NOMO-1 treated with DMSO at 0.1 percent for 48 hours (cell line): ENCODE data around the gene TMED1.
"Not testable (repeated sequence)": the region's sequence is repeated elsewhere in the genome, so short reads cannot be mapped to it uniquely, and the experiment has no call there.

ENCODE experiments used
- DNase-seq: peaks from one replicate; lab custom pipeline; 2025; ENCODE audit not compliant: unreplicated experiment; lab: John Stamatoyannopoulos, UW

TMED1 gene

DNA sequence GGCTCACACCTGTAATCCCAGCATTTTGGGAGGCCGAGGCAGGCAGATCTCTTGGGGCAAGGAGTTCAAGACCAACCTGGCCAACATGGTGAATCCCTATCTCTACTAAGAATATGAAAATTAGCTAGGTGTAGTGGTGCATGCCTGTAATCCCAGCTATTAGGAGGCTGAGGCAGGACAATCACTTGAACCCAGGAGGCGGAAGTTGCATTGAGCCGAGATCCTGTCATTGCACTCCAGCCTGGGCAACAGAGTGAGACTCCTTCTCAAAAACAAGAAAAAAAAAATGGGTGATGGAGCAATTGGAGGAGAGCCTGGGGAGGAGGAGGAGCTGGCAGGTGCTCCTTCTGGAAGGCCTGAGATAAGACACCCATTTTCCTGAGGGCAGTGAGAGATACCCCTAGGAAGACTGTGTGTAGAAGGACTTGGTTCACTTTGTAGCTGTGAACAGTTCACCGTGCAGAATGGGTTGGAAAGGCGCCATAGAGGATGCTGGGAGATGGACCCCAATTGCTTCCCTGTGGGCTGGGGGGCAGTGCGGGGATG is 26.6 kb upstream of the TMED1 start:
- no peak for DNase-seq

DNA sequence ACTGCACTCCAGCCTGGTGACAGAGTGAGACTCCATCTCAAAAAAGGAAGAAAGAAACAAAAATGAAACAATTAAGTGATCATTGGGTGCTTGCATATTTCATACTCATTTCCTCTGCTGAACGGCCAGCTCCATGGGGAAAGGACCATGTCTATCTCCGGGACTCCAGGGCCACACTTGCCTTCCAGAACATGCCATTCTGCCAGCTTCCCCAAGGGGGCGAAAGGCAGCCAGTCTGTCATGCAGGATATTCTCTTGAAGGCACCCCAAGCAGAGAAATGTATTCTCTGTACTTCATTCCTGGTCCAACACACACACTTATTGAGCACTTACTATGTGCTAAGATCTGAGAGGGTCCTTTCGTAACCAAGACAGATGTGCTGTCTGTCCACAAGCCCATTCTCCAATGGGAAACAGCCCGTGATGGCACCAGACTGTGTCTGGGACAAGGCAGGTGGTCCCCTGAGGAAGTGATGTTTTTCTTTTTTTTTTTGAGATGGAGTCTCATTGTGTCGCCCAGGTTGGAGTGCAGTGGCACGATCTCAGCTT is 25.2 kb upstream of the TMED1 start:
- DNase-seq, result peak; percentile 45

DNA sequence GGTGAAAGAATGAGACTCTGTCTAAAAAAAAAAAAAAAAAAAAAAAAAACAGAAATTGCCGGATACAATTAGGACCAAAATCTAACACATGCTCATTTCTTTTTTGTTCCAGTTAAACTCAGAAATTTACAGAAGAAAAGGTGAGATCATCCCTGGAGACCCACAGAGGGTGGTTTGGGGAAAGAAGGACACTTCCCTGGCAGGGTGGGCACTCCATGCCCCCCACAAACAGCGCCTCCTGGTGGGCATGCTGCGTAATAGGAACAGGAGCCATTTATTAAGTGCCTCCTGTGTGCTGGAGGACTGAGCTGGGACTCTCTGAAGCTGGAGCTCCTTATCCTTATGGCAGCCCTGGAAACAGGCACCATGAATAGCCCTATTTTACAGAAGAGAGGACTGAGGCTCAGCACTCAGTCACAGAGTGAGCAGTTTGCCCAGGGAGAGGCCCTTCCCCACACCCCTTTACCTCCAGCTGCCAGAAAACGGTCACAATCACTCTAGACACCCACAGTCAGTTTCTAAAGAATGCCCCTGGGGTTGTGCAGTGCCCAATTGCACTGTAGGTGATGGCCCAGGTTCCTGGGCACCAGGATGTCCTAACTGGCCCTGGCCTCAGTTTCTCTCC is 22.3 kb upstream of the TMED1 start:
- no peak for DNase-seq

DNA sequence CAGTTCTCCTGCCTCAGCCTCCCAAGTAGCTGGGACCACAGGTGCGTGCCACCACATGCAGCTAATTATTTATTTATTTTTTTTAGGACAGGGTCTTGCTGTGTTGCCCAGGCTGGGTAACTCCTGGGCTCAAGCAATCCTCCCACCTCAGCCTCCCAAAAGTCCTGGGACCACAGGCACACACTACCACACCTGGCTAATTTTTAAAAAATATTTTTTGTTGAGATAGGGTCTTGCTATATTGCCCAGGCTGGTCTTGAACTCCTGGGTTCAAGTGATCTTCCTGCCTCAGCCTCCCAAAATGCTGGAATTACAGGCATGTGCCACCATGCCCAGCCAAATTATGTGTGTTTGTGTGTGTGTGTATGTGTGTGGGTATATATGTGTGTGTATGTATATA is 20.9 kb upstream of the TMED1 start:
- DNase-seq, result not testable (repeated sequence)

DNA sequence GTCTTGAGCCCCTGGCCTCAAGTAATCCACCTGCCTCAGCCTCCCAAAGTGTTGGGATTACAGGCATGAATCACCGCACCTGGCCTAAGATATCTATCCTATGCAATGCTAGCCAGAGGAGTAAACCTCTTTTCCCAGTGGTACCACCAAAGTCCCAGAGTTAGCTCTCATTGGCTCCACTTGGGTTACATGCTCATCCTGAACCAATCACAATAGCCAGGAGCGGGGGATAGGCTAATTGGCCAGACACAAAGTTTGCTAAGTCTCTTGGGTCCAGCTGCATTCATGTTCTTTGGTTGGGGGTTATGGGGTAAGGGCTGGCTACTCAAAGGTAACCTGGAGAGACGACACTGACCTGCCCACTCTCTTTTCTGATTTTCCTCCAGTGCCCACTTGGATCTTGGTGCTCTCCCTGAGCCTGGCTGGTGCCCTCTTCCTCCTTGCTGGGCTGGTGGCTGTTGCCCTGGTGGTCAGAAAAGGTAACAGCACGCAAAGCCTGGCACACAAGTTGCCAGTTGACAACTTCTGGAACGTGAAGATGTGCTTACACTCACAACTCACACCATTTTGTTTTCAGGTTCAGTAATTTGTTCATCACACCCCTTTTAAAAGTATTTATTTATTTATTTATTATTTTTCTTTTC is 20.0 kb upstream of the TMED1 start:
- no peak for DNase-seq

DNA sequence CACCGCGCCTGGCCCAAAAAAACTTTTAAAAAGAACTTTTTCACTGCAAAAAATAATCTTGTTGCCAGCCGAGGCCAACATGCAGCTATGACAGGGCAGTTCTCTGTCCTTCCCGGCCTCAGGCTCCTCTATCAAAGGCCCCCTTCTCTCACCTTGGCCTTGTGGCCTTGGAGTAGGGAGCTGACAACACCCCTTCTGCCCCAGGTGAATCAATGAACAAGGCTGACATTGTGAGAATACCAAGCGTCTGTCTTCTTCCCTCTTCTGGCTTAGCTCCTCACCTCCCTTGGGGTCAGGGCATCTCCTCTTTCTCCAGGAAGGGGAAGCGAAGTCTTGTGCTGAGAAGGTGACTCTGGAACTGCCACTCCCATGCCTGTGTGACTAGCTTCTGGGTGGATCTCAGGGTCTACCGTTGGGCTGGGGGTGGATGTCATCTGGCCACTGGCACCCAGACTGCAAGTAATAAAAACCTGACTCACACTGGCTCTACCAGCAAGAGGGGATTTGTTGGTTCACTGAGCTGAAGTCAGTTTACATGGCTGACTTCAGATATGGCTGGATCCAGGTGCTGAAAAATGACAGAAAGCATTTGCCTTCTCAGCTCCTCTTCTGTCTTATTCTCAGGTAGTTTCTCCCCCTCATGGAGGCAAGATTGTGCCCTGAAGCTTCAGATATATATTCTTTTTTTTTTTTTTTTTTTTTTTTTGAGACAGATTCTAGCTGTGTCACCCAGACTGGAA is 18.5 kb upstream of the TMED1 start:
- no peak for DNase-seq

DNA sequence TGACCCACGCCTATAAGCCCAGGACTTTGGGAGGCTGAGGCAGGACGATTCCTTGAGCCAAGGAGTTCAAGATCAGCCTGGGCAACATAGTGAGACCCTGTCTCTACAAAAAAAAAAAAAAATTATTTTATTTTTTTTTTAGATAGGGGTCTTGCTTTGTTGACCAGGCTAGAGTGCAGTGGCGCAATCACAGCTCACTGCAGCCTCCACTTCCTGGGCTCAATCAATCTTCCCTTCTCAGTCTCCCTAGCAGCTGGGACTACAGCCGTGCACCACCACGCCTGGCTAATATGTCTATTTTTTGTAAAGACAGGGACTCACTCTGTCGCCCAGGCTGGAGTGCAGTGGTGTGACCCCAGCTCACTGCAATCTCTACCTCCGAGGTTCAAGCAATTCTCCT is 16.9 kb upstream of the TMED1 start:
- no peak for DNase-seq

DNA sequence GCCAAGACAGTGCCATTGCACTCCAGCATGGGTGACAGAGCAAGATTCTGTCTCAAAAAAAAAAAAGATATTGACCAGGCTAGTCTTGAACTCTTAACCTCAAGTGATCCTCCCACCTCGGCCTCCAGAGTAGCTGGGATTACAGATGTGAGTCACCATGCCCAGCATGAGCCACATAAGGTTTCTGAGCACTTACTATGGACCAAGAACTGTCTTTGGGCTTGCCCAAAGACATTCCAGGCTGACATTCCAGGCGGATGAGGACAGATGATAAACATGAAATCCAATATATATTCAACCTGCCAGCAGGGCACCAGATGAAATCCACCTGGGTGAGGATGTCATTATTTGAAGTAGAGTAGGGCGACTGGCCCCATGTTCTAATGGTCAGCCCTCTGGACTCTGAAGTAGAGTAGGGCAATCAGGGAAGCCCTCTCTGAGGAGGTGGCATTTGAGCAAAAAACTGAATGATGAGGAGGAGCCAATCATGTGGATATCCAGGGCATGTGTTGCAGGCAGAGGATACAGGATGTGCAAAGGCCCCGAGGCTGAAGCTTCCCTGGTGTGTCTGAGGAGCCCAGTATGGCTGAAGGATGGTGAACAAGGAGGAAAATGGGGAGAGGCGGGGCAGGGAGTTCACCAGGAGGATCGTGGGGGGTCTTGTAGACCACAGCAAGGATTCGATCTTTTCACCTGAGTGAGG is 16.2 kb upstream of the TMED1 start:
- no peak for DNase-seq

DNA sequence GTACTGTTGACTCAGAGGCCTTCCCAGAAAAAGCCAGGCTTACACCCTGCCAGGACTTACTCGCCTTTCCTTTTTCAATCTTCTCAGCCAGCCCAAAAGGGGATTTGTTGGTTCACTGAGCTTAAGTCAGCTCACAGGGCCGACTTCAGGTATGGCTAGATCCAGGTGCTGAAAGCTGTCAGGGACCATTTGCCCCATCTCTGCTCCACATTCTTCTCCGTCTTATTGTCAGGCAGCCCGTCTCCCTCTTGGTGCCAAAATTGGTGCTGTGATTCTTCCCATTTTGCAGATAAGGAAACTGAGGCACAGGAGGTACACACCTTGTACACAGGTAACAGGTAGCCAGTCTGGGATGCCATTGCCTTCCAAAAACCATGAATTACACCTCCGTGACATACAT is 14.6 kb upstream of the TMED1 start:
- DNase-seq, result no peak

DNA sequence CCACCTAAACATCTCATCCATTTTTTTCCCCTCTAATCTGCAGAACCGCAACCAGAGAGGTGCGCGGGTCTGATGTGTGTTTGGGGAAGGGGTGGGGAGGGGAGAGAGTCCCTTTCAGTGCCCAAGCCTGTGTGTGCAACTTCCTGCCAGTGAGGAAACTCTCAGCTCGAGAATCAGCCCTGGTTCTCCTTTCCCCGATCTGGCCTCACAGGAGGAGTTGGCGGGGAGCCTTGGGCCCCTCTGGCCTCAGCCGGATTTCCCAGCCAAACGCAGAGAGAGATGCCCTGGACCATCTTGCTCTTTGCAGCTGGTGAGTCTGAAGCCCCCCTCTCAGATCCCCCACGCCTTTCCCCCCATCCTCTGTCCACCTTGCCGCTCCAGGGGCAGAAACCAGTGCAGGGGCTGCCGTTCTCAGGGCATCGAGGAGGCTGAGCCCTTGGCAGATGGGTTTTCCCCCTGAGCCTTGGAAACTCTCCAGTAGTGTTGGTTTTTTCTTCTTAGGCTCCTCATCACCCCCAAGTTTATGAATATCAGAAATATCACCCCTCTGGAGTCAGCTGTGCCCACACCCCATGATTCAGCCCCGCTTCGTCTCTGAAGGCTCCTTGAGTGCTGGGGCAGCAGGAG is 12.3 kb upstream of the TMED1 start, which contains the start of gene C19orf38:
C19orf38 (plus strand) TSS at position 186 of the 627 bp plus-strand sequence; CDS start at position 280, 94 bp downstream.
- peak; percentile 72 for DNase-seq

DNA sequence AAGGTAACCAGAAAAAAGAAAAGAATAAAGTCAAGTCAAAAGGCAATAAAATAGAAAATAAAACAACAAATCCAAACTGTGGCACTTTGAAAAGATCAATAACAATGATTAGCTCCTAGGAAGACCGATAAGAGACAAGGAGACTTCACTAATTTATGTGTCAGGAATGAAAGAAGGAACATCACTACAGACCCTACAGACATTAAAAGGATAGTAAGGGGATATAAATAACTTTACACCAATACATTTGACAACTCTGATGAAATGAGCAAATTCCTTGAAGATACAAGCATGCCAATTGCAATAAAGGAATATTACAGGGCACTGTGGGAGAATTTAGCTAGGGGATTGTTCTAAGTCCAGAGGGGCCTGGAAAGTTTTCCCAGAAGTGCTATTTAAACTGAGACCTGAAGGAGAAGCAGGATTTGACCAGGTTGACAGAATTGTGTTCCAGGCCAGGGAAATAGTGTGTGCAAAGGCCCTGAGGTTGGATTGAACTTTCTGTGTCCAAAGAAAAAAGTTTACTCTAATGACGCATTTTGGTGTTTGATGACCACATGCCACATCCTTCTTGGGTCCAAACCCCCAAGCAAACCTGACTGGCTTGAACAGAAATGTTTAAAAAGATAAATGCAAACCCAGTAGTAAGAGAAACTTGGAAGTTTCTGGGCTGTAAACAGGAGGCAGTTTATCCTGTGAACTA is 10.6 kb upstream of the TMED1 start:
- DNase-seq, result no peak

DNA sequence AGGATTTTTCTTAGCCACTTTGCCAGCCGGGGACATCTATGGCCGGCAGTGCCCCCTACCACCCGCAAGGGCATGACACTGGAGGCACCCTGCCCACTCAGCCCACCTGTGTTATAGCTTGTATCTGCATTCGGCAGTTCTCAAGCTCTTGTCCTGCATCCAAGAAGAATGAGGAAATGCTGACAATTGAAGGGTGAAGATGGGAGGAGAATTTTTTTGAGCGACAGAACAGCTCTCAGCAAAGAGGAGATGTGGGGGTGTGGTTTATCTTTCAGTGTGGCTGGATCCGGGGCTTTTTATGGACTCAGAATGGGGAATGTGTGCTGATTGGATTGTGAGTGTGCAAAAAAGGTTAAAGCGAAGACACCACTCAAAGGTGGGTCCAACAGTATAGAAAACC is 6.8 kb upstream of the TMED1 start:
- no peak for DNase-seq

DNA sequence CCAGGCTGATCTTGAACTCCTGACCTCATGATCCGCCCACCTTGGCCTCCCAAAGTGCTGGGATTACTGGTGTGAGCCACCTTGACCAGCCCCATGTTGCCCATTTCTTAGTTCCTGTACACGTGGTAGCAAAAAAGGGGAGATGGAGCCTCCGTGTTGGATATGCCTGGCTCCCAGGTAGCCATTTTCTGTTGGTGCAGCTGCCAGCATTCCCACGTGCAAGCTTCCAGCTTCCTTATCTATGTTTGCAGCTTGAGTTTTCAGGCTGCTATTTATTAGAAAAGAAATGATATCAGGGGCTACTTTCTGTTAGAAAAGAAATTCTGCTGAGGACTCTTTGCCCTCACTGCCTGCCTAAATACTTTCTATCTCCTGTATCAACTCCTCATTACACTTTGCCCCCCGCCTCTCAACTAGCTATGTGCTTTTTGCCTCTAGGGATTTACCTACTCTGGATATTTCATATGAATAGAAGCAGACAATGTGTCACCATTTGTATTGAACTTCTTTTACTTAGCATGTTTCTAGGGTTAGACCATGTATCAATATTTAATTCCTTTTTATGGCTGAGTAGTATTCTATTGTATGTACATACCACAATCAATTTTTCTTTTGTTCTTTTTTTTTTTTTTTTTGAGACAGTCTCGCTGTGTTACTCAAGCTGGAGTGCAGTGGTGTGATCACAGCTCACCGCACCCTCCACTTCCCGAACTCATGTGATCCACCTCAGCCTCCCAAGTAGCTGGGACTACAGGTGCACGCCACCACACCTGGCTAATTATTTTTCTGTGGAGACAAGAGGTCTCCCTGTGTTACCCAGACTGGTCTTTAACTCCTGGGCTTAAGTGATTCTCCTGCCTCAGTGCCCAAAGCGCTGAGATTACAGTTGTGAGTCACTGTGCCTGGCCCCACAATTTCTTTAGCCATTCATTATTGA is 3.4 kb upstream of the TMED1 start:
- no peak for DNase-seq

DNA sequence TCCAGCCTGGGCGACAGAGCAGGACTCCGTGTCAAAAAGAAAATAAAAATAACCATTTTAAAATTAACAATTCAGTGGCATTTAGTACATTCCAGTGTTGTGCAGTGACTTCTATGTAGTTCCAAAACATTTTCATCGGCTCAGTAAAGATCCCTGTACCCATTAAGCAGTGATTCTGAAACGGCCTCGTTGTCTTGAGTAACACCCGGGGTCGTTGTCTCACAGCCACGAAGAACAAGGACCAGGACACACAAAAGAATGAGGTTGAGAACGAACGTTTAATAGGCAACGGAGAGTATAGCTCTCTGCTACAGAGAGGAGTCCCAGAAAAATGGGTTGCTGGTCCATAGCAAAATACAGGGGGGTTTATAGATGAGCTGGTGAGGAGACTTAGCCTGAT is 2.4 kb upstream of the TMED1 start:
- no peak for DNase-seq

DNA sequence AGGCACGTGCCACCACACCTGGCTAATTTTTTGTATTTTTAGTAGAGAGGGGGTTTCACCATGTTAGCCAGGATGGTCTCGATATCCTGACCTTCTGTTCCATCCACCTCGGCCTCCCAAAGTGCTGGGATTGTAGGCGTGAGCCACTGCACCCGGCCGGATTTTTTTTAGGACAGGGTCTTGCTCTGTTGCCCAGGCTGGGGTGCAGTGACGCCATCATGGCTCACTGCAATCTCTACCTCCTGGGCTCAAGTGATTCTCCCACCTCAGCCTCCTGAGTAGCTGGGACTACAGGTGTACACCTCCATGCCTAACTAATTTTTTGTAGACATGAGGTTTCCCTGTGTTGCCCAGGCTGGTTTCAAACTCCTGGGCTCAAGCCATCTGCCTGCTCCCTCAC is 1.6 kb upstream of the TMED1 start:
- DNase-seq, result not testable (repeated sequence)

DNA sequence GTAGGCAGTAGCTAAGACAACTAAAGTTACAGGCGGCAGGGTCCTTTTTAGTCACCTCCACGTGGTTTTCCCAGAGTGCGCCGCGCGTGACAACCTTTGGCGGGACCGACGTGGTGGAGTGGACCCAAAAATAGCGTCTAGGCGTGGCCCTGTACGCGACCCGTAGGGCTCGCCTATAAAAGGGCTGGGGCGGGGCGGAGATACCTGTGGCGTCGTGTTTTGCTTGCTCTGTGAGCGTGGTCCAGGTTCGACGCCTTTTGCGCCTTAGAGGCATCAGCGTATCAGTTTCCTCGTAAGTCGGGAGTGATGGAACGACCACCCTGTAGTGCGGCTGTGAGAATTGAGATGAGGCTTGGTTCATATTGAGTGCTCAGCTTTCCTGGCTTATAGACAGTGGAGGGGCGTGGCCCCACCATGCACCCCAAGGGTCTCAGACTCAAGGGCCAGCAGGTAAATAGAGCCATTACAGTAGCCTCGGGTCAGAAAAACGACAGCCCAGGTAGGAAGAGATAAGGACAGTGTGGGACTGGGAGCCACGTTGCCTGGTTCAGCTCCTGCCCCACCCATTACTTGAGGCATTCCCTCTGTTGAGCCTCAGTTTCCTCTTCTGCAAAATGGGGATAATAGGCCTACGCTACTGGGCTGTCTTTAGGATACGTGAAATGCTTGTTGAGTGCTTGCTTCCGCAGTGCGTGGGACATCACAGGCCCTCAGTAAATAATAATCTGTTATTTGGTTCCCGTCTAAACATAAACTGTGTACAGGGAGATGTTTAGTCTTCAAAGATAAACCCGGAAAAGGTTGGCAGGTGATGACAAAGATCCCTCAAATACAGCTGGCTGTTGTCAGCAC is 693 bp upstream of the TMED1 start:
- DNase-seq, result peak; percentile 92

DNA sequence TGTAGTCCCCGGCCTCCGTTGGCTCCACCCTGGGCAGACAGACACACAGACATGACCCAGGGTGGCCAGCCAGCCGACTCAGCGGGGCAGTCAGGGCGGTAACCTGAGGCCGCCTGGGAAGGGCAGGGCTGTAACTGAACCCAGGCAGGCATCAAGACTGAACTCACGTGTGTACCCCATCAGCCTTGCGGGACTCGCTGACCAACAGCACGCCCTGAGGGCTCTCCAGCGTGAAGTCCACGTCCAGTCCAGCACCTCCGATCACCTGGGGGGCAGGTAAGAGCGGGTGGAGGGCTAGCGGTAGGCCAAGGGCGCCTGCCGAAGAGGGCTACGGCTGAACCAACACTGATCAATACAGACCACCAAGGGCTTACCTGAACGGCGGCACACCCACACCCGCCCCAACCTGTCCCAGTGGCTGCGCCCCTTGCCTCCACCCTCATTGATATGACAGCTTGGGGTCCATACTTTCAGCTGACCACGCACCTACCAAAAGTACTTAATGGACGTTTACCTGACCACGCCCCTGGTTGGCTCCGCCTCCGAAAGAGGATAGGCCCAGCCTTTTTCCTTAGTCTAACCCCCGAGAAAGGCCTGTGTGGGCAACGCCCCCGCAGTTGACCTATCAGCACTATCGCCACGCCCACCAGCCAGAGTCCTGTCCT is 791 bp downstream of the TMED1 start:
- DNase-seq, result no peak

DNA sequence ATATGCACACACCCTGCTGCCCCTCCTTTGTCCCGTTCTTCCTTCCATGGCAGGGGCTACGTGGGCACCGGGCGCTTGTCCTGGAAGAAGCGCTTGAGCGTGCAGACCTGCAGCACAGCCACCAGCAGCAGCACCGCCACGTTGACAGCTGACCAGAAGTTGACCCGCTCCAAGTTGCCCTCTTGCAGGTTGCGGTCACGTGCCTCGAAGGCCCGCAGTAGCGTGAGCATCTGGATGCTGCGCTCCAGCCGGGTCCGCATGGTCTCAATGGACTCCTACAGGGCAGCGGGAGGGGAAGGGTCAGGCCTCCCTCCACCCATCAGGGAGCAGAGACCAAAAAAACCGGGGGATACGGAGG is 3.1 kb downstream of the TMED1 start:
- no peak for DNase-seq
